C4-2B (cell line): ENCODE data around the gene TFF1.

Experiments
- ZFX ChIP-seq: fragments of 450-650 bp; IDR thresholded peaks from 2 replicates; pipeline ENCODE4 v1.6.1; 2017
- TF ChIP-seq, protein P1 (sequence below): fragments of 450-650 bp; conservative IDR thresholded peaks from 2 replicates; pipeline ENCODE4 v1.5.1; 2017; ENCODE audit warnings: mild to moderate bottlenecking

DNA sequence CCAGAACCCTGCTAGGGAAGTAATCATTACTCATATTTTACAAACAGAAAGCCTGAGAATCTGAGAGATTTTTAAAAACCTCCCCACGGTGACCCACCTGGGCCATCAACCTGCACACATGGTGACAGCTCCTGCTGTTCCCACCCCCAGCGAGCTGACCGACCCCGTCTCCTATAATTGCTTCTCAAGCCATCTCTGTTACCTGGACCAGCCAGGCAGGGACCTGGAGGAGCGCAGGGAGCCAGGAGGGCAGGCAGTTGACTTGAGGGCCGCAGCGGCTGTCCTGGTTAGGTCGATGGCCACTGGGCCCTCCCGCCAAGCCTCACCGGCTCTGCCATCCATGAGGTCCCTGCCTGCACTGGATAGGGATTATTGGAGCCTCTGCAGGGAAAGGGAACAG, 23.2 kb downstream of the TFF1 start:
- TF ChIP-seq, protein P1, sequence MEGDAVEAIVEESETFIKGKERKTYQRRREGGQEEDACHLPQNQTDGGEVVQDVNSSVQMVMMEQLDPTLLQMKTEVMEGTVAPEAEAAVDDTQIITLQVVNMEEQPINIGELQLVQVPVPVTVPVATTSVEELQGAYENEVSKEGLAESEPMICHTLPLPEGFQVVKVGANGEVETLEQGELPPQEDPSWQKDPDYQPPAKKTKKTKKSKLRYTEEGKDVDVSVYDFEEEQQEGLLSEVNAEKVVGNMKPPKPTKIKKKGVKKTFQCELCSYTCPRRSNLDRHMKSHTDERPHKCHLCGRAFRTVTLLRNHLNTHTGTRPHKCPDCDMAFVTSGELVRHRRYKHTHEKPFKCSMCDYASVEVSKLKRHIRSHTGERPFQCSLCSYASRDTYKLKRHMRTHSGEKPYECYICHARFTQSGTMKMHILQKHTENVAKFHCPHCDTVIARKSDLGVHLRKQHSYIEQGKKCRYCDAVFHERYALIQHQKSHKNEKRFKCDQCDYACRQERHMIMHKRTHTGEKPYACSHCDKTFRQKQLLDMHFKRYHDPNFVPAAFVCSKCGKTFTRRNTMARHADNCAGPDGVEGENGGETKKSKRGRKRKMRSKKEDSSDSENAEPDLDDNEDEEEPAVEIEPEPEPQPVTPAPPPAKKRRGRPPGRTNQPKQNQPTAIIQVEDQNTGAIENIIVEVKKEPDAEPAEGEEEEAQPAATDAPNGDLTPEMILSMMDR = no peak
- TF ChIP-seq ZFX = no peak
